ENCODE measurements around the gene LUZP2.

Gene LUZP2

DNA sequence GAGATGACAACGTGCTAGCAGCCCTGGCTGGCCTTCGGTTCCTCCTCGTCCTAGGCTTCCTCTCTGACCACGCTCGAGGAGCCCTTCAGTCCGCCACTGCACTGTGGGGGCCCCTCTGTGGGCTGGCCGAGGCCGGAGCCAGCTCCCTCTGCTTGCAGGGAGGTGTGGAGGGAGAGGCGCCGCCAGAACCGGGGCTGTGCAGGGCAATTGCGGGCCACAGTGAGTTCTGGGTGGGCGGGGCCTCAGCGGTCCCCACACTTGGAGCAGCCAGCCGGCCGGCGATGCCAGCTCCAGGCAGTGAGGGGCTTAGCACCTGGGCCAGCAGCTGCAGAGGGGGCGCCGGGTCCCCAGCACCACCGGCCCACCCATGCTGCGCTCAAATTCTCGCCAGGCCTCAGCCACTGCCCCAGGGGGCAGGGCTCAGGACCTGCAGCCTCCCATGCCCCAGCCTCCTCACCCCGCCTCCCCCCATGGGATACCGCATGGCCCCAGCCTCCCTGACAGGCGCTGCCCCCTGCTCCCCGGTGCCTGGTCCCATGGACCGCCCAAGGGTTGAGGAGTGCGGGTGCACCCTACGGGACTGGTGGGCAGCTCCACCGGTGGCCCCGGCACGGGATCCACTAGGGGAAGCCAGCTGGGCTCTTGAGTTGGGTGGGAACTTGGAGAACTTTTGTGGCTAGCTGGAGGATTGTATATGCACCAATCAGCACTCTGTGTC, 399.4 kb downstream of the LUZP2 start:
- H3K9ac ChIP-seq (ENCODE audit: low read length), result no peak overlapping the region
- H3F3A ChIP-seq (ENCODE audit: insufficient read depth, low read length), result no peaks in the 10 kb centered on the region
- H4K20me1 ChIP-seq (ENCODE audit: insufficient read depth, low read length), result no peaks in the 10 kb centered on the region
- no peaks in the 10 kb centered on the region for H3K9me2 ChIP-seq (ENCODE audit: low read depth, low read length)
- no peaks in the 10 kb centered on the region for H3K27me3 ChIP-seq (ENCODE audit: insufficient read depth, low read length)
- no peak for TF ChIP-seq EZH2 (IDR thresholded peaks at IDR 0.05; ENCODE audit: borderline replicate concordance, low read length)
- TF ChIP-seq, protein P1, sequence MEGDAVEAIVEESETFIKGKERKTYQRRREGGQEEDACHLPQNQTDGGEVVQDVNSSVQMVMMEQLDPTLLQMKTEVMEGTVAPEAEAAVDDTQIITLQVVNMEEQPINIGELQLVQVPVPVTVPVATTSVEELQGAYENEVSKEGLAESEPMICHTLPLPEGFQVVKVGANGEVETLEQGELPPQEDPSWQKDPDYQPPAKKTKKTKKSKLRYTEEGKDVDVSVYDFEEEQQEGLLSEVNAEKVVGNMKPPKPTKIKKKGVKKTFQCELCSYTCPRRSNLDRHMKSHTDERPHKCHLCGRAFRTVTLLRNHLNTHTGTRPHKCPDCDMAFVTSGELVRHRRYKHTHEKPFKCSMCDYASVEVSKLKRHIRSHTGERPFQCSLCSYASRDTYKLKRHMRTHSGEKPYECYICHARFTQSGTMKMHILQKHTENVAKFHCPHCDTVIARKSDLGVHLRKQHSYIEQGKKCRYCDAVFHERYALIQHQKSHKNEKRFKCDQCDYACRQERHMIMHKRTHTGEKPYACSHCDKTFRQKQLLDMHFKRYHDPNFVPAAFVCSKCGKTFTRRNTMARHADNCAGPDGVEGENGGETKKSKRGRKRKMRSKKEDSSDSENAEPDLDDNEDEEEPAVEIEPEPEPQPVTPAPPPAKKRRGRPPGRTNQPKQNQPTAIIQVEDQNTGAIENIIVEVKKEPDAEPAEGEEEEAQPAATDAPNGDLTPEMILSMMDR (IDR thresholded peaks at IDR 0.05; ENCODE audit: low read length), result no peak
- H3K79me2 ChIP-seq (ENCODE audit: insufficient read depth, low read length), result no peaks in the 10 kb centered on the region
- no peak overlapping the region for H3K4me2 ChIP-seq (ENCODE audit: low read length)
- H3K27ac ChIP-seq (ENCODE audit: low read depth, low read length, poor library complexity, severe bottlenecking), result no peak overlapping the region
- H3K4me1 ChIP-seq (ENCODE audit: insufficient read depth, low read length, severe bottlenecking), result no peaks in the 10 kb centered on the region
- H3K9me3 ChIP-seq (ENCODE audit: low read length), result no peaks in the 10 kb centered on the region
- H3K4me3 ChIP-seq (ENCODE audit: low read depth, low read length, poor library complexity, severe bottlenecking), result no peak overlapping the region
- no peak overlapping the region for H2AFZ ChIP-seq (ENCODE audit: low read length)
- H3K36me3 ChIP-seq (ENCODE audit: insufficient read depth, low read length), result no peaks in the 10 kb centered on the region

DNA sequence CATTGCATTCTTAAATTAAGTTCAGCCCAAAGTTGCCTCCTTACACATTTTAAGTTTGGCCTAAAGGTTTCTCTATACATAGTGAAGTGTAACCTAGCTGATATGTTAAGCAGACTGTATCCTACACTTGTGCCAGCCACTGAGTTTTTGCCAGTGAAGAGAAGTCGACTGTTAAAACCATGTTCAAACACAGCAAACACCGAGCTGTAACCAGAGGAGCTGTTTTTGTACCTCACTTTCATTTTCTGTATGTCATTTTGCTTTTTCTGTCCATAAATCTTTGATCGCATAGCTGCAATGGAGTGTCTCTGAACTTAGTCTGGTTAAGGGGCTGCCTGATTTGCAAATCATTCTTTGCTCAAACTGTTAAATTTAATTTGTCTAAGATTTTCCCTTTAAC, 403.7 kb downstream of the LUZP2 start:
- H3K27me3 ChIP-seq (ENCODE audit: insufficient read depth, low read length), result no peaks in the 10 kb centered on the region
- H2AFZ ChIP-seq (ENCODE audit: low read length), result no peak overlapping the region
- no peak overlapping the region for H3K9ac ChIP-seq (ENCODE audit: low read length)
- no peaks in the 10 kb centered on the region for H3K9me3 ChIP-seq (ENCODE audit: low read length)
- H3K79me2 ChIP-seq (ENCODE audit: insufficient read depth, low read length), result no peaks in the 10 kb centered on the region
- no peaks in the 10 kb centered on the region for H3K36me3 ChIP-seq (ENCODE audit: insufficient read depth, low read length)
- no peak overlapping the region for H3K27ac ChIP-seq (ENCODE audit: low read depth, low read length, poor library complexity, severe bottlenecking)
- H3K4me3 ChIP-seq (ENCODE audit: low read depth, low read length, poor library complexity, severe bottlenecking), result no peak overlapping the region
- H3K4me2 ChIP-seq (ENCODE audit: low read length), result no peak overlapping the region
- H3F3A ChIP-seq (ENCODE audit: insufficient read depth, low read length), result no peaks in the 10 kb centered on the region
- H3K9me2 ChIP-seq (ENCODE audit: low read depth, low read length), result no peaks in the 10 kb centered on the region
- no peaks in the 10 kb centered on the region for H3K4me1 ChIP-seq (ENCODE audit: insufficient read depth, low read length, severe bottlenecking)
- no peaks in the 10 kb centered on the region for H4K20me1 ChIP-seq (ENCODE audit: insufficient read depth, low read length)
- TF ChIP-seq, protein P1 (IDR thresholded peaks at IDR 0.05; ENCODE audit: low read length), result no peak
- no peak for TF ChIP-seq EZH2 (IDR thresholded peaks at IDR 0.05; ENCODE audit: borderline replicate concordance, low read length)

DNA sequence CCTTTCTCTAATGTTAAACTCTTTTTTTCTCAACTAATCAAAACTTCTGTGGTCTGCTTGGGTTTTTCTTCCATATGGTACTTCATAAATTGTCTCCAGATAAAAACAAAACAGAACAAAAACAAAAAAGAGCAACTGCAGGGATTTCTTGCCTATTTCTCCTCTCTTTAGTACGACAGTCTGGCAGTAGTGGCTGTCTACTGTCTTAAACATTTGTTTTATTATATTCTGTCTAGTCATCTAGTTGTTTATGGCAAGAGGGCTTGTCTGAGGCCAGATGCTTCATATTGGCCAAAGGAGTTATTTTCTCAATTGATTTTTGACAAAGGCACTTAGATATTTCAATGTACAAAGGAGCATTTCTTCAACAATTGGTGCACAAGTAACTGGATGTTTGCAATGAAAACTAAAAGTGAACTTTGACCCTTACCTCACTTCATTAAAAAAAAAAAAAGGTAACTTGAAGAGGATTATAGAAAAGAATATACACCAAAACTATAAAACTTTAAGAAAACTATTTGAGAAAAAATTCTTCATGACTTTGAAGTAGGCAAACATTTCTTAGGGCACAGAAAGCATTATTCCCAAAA, 404.2 kb downstream of the LUZP2 start:
- H3K9me3 ChIP-seq (ENCODE audit: low read length), result no peaks in the 10 kb centered on the region
- no peaks in the 10 kb centered on the region for H3K4me1 ChIP-seq (ENCODE audit: insufficient read depth, low read length, severe bottlenecking)
- no peak overlapping the region for H3K4me2 ChIP-seq (ENCODE audit: low read length)
- H4K20me1 ChIP-seq (ENCODE audit: insufficient read depth, low read length), result no peaks in the 10 kb centered on the region
- no peak overlapping the region for H3K9ac ChIP-seq (ENCODE audit: low read length)
- TF ChIP-seq EZH2 (IDR thresholded peaks at IDR 0.05; ENCODE audit: borderline replicate concordance, low read length), result no peak
- TF ChIP-seq, protein P1 (IDR thresholded peaks at IDR 0.05; ENCODE audit: low read length), result no peak
- H3K4me3 ChIP-seq (ENCODE audit: low read depth, low read length, poor library complexity, severe bottlenecking), result no peak overlapping the region
- no peak overlapping the region for H2AFZ ChIP-seq (ENCODE audit: low read length)
- no peaks in the 10 kb centered on the region for H3K36me3 ChIP-seq (ENCODE audit: insufficient read depth, low read length)
- no peak overlapping the region for H3K27ac ChIP-seq (ENCODE audit: low read depth, low read length, poor library complexity, severe bottlenecking)
- no peaks in the 10 kb centered on the region for H3K27me3 ChIP-seq (ENCODE audit: insufficient read depth, low read length)
- no peaks in the 10 kb centered on the region for H3K79me2 ChIP-seq (ENCODE audit: insufficient read depth, low read length)
- no peaks in the 10 kb centered on the region for H3K9me2 ChIP-seq (ENCODE audit: low read depth, low read length)
- H3F3A ChIP-seq (ENCODE audit: insufficient read depth, low read length), result no peaks in the 10 kb centered on the region
